Suprapubic skin (tissue), 4 donors: ENCODE data around the gene PUSL1. TPM values are rescaled to one million over a fixed set of nuclear protein-coding genes. Genes with fewer than 3 reads are reported as not detected.

Source experiments
- DNase-seq, 2 donors: peaks; one replicate each; pipeline ENCODE4 v3.0.0-alpha.2; 2019; ENCODE audit warnings: low spot score in 2 of 2
- H3K27ac ChIP-seq: fragments of 200-600 bp; sonication (generic); one replicate; pipeline ENCODE4 v1.5.1; 2019
- H3K27me3 ChIP-seq: fragments of 200-600 bp; sonication (generic); one replicate; pipeline ENCODE4 v1.5.1; 2019
- H3K36me3 ChIP-seq: fragments of 200-600 bp; sonication (generic); one replicate; pipeline ENCODE4 v1.5.1; 2019
- H3K4me1 ChIP-seq: fragments of 200-600 bp; sonication (generic); one replicate; pipeline ENCODE4 v1.5.1; 2019
- H3K4me3 ChIP-seq: fragments of 200-600 bp; sonication (generic); one replicate; pipeline ENCODE4 v1.5.1; 2019; ENCODE audit warnings: mild to moderate bottlenecking
- H3K9me3 ChIP-seq: fragments of 200-600 bp; sonication (generic); one replicate; pipeline ENCODE4 v1.5.1; 2019
- CTCF ChIP-seq, 2 donors: fragments of 200-600 bp in 1 of 2; fragments of 450-650 bp in 1 of 2; sonication (generic) in 1 of 2; IDR thresholded peaks; one replicate each; pipeline ENCODE4 v1.5.1; 2016 to 2019; ENCODE audit warnings: antibody characterized with exemption in 2 of 2, mild to moderate bottlenecking in 1 of 2, moderate library complexity in 1 of 2
- EP300 ChIP-seq: sonication (generic); formaldehyde crosslinking; IDR thresholded peaks from one replicate; pipeline ENCODE4 v1.6.1; 2017; ENCODE audit warnings: antibody characterized with exemption
- POLR2A ChIP-seq, 2 donors: fragments of 450-650 bp; IDR thresholded peaks; one replicate each; pipeline ENCODE4 v1.6.1; 2017; ENCODE audit warnings: antibody characterized with exemption in 2 of 2, mild to moderate bottlenecking in 2 of 2, moderate library complexity in 2 of 2
- POLR2AphosphoS5 ChIP-seq, 3 donors: sonication (generic); formaldehyde crosslinking; IDR thresholded peaks; one replicate each; pipeline ENCODE4 v1.6.1; 2017; ENCODE audit warnings: antibody characterized with exemption in 3 of 3
- WGBS: methylation state at CpG from one replicate; pipeline ENCODE4 v1.1.5; 2018; 5-methylcytosine and 5-hydroxymethylcytosine counted together
- total RNA-seq, 4 donors: library from RNA; depleted of rRNA; stranded (reverse); fragments of >200 nt; gene quantifications; one replicate each; pipeline ENCODE4 v1.1.0, GENCODE V29; 2016

PUSL1 gene
- total RNA-seq, 4 donors from 2014 or later = 16.9 to 56.4 (median 36.4) TPM

- peaks cover 50% of the 10 kb centered on the region for H3K4me1 ChIP-seq
- 44% methylated on average over 9 of the region's 9 CpGs for WGBS
- no peak overlapping the region for H3K4me3 ChIP-seq
- no peak for TF ChIP-seq POLR2A (IDR thresholded peaks at IDR 0.05)
- TF ChIP-seq POLR2AphosphoS5 (IDR thresholded peaks at IDR 0.05) = no peak
- TF ChIP-seq EP300 = no peak
- no peak for TF ChIP-seq CTCF (IDR thresholded peaks at IDR 0.05)
- no peaks in the 10 kb centered on the region for H3K9me3 ChIP-seq
- peaks cover 45% of the 10 kb centered on the region for H3K36me3 ChIP-seq
- H3K27ac ChIP-seq = peak overlapping the region; percentile 50
- peak in 1 of 2 donors; percentile 92 for DNase-seq
- no peaks in the 10 kb centered on the region for H3K27me3 ChIP-seq
Observed at GRCh38 chr1:1318131-1318652, 9.8 kb downstream of the PUSL1 start.

DNA sequence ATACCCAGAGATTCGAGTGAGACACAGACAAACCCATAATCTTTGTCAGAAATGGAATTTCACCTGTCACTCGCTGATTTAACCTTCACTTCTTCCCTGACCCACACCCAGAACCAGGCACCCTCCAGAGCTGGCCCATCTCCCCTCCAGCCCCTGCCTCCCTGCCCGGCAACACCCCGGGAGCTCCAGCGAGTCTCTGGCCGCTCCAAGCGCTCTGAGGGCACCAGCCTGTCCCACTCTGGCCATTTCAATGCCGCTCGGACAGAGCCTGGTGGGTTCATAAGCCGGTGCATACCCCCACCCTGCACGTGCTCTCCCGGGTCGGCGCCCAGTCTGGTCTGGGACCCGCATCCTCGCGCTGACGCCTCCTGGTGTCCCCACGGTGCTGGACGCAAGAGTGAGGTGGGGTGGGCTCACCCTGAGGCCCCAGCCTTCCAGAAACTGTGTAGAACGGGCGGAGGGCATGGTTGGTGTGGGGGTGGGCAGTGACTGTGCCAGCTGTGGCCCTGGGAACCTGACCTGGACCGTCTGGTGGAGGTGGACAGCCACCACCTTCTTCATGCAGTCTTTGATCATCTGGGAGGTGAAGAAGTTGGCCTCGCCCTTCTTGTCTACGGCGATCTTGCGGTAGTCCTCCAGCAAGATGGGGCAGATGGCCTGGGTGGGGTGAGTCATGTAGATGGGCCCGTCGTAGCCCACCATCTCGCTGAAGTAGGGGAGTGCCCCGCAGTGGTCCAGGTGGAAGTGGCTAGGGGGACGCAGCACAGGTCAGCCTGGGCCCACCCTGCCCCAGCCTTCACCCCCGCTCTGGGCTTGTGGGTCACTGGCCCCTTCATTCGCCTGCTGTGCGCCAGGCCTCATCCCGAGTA, 10.6 kb downstream of the PUSL1 start:
- H3K27ac ChIP-seq = peak overlapping the region; percentile 50
- 88% methylated on average over 23 of the region's 36 CpGs for WGBS
- H3K27me3 ChIP-seq = no peaks in the 10 kb centered on the region
- H3K36me3 ChIP-seq = peaks cover 37% of the 10 kb centered on the region
- peaks cover 58% of the 10 kb centered on the region for H3K4me1 ChIP-seq
- TF ChIP-seq EP300 (no peak), POLR2AphosphoS5 (IDR thresholded peaks at IDR 0.05) (no peak), CTCF (IDR thresholded peaks at IDR 0.05) (no peak), POLR2A (IDR thresholded peaks at IDR 0.05) (no peak)
- H3K9me3 ChIP-seq = no peaks in the 10 kb centered on the region
- no peak overlapping the region for H3K4me3 ChIP-seq
- no peak for DNase-seq

GRCh38 chr1:1319646-1319941, 11.2 kb downstream of the PUSL1 start:
- H3K9me3 ChIP-seq = no peaks in the 10 kb centered on the region
- no peak overlapping the region for H3K4me3 ChIP-seq
- H3K27ac ChIP-seq = no peak overlapping the region
- H3K36me3 ChIP-seq = peaks cover 31% of the 10 kb centered on the region
- peaks cover 58% of the 10 kb centered on the region for H3K4me1 ChIP-seq
- WGBS = 91% methylated on average over 13 of the region's 13 CpGs
- TF ChIP-seq POLR2A (IDR thresholded peaks at IDR 0.05) (no peak), EP300 (no peak), POLR2AphosphoS5 (IDR thresholded peaks at IDR 0.05) (no peak), CTCF (IDR thresholded peaks at IDR 0.05) (no peak)
- DNase-seq = no peak
- no peaks in the 10 kb centered on the region for H3K27me3 ChIP-seq

DNA sequence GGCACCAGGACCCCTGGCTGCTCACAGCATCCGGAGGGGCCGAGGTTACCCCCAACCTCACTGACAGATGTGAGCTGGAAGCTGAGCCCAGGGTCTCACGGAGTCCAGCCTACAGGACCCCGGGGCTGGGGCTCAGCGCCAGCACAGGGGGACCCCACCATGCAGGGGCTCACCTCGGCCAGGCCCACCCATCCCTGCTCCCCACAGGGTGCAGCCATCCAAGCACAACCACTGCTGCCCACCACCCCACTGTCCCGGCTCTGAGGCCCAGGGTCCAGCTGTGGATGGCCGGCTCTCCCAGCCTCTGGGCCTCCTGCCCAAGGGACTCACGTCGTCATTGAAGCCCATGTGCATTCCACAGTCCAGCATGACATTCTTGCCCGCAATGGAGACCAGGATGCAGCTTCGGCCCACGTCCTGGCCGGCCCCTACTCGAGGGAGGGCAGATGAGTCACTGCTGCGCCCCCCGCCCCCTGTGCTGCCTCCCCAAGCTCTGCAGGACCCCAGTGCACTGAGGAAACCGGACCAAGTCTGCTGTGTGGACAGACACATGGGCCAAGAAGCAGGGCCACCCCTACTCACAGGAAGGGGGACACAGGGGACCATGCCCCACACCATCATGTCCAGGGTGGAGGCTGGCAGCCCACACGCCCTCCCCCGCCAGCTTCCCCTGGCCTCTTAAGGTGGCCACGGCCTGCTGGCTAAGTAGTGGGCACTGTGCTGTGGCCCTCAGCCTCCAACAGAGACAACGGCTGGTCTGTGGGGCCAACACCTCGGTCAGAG, 12.5 kb downstream of the PUSL1 start:
- H3K4me1 ChIP-seq = peaks cover 68% of the 10 kb centered on the region
- TF ChIP-seq EP300 = no peak
- no peak for TF ChIP-seq POLR2A (IDR thresholded peaks at IDR 0.05)
- no peak for TF ChIP-seq POLR2AphosphoS5 (IDR thresholded peaks at IDR 0.05)
- TF ChIP-seq CTCF (IDR thresholded peaks at IDR 0.05) = no peak
- H3K36me3 ChIP-seq = peaks cover 24% of the 10 kb centered on the region
- WGBS = no CpG with 5 or more reads among the region's 23 CpGs
- no peaks in the 10 kb centered on the region for H3K9me3 ChIP-seq
- H3K27ac ChIP-seq = no peak overlapping the region
- no peak for DNase-seq
- no peak overlapping the region for H3K4me3 ChIP-seq
- H3K27me3 ChIP-seq = no peaks in the 10 kb centered on the region

DNA sequence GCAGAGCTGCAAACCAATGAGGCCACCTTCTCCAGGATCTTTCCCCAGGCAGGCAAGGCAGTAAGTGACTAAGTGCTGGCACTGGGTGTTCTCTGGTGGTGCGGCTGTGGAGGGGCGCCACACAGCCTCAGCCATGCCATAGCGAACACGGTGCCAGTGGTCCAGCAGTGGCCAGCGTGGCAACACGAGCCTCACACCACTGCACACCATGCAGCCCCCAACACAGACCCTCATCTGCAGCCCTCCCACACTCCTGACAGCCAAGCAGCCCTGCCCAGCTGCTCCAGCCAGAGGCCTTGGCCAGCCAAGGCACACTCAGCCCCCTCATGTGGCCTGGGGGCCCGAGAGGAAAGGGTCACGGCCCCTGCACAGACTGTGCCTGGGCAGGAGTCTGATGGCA, 13.1 kb downstream of the PUSL1 start:
- H3K27me3 ChIP-seq = no peaks in the 10 kb centered on the region
- H3K9me3 ChIP-seq = no peaks in the 10 kb centered on the region
- H3K36me3 ChIP-seq = peaks cover 24% of the 10 kb centered on the region
- no CpG with 5 or more reads among the region's 8 CpGs for WGBS
- H3K27ac ChIP-seq = no peak overlapping the region
- H3K4me1 ChIP-seq = peaks cover 75% of the 10 kb centered on the region
- no peak for DNase-seq
- no peak overlapping the region for H3K4me3 ChIP-seq
- TF ChIP-seq POLR2AphosphoS5 (IDR thresholded peaks at IDR 0.05) (no peak), CTCF (IDR thresholded peaks at IDR 0.05) (no peak), POLR2A (IDR thresholded peaks at IDR 0.05) (no peak), EP300 (no peak)
